Neuron (in vitro differentiated cells): ENCODE results near the gene TRAF1.

Experiments used
- H2AFZ ChIP-seq: one replicate; pipeline ENCODE4 v1.6.1; 2013; ENCODE audit warnings: low read depth, mild to moderate bottlenecking, inconsistent platforms, low read length, moderate library complexity
- H3K27me3 ChIP-seq: one replicate; pipeline ENCODE4 v1.6.1; 2013; ENCODE audit warnings: low read length; ENCODE audit not compliant: insufficient read depth
- H3K36me3 ChIP-seq: one replicate; pipeline ENCODE4 v1.6.1; 2013; ENCODE audit warnings: low read length; ENCODE audit not compliant: insufficient read depth
- H3K4me1 ChIP-seq: one replicate; pipeline ENCODE4 v1.6.1; 2013; ENCODE audit warnings: low read length; ENCODE audit not compliant: insufficient read depth
- H3K4me3 ChIP-seq: 2 replicates; pipeline ENCODE4 v1.5.1; 2013; ENCODE audit warnings: mild to moderate bottlenecking, low read length, moderate library complexity
- H3K9me3 ChIP-seq: one replicate; pipeline ENCODE4 v1.6.1; 2013; ENCODE audit warnings: low read length

The TRAF1 gene

GRCh38 chr9:120949290-120949689, 22.7 kb upstream of the TRAF1 start:
- H3K9me3 ChIP-seq: no peaks in the 10 kb centered on the region
- no peak overlapping the region for H3K4me3 ChIP-seq
- H2AFZ ChIP-seq: no peak overlapping the region
- no peaks in the 10 kb centered on the region for H3K27me3 ChIP-seq
- H3K4me1 ChIP-seq: no peaks in the 10 kb centered on the region
- H3K36me3 ChIP-seq: no peaks in the 10 kb centered on the region

- H3K4me1 ChIP-seq: no peaks in the 10 kb centered on the region
- H3K36me3 ChIP-seq: no peaks in the 10 kb centered on the region
- H3K9me3 ChIP-seq: no peaks in the 10 kb centered on the region
- H2AFZ ChIP-seq: no peak overlapping the region
- H3K4me3 ChIP-seq: no peak overlapping the region
- H3K27me3 ChIP-seq: no peaks in the 10 kb centered on the region
Measured at GRCh38 chr9:120948824-120949223, 22.2 kb upstream of the TRAF1 start.

- Histone ChIP-seq H2AFZ (no peak overlapping the region), H3K36me3 (no peaks in the 10 kb centered on the region), H3K27me3 (no peaks in the 10 kb centered on the region), H3K9me3 (no peaks in the 10 kb centered on the region), H3K4me3 (no peak overlapping the region), H3K4me1 (peaks cover 6% of the 10 kb centered on the region)
Measured at GRCh38 chr9:120947222-120947621, 20.6 kb upstream of the TRAF1 start.

- H3K9me3 ChIP-seq: no peaks in the 10 kb centered on the region
- peaks cover 7% of the 10 kb centered on the region for H3K4me1 ChIP-seq
- no peaks in the 10 kb centered on the region for H3K36me3 ChIP-seq
- no peaks in the 10 kb centered on the region for H3K27me3 ChIP-seq
- H2AFZ ChIP-seq: no peak overlapping the region
- no peak overlapping the region for H3K4me3 ChIP-seq
Measured at GRCh38 chr9:120946259-120946658, 19.7 kb upstream of the TRAF1 start.

- no peaks in the 10 kb centered on the region for H3K9me3 ChIP-seq
- H3K4me1 ChIP-seq: peaks cover 7% of the 10 kb centered on the region
- H3K4me3 ChIP-seq: no peak overlapping the region
- H3K27me3 ChIP-seq: no peaks in the 10 kb centered on the region
- no peaks in the 10 kb centered on the region for H3K36me3 ChIP-seq
- H2AFZ ChIP-seq: no peak overlapping the region
Measured at GRCh38 chr9:120944948-120945347, 18.4 kb upstream of the TRAF1 start.

DNA sequence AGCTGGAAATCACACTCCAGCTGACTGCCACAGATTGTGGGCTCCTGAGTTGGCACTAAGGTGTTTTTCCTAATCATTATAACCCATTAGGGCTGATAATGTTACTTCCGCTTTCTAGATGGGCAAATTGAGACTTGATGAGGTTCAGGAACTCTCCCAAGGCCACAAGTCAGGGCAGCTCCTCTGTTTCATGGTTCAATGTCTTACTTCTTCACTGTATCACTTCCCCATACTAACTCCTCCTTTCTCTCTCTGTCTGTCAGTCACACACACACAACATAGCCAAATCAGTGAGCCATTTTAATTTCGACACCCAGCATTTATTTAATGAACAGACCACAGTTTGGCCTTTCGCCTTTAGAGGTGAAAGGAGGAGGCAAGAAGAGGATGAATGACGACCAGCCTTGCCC, 17.8 kb upstream of the TRAF1 start:
- H3K4me3 ChIP-seq: no peak overlapping the region
- H3K36me3 ChIP-seq: no peaks in the 10 kb centered on the region
- H3K27me3 ChIP-seq: no peaks in the 10 kb centered on the region
- H3K4me1 ChIP-seq: peaks cover 7% of the 10 kb centered on the region
- H2AFZ ChIP-seq: no peak overlapping the region
- no peaks in the 10 kb centered on the region for H3K9me3 ChIP-seq

DNA sequence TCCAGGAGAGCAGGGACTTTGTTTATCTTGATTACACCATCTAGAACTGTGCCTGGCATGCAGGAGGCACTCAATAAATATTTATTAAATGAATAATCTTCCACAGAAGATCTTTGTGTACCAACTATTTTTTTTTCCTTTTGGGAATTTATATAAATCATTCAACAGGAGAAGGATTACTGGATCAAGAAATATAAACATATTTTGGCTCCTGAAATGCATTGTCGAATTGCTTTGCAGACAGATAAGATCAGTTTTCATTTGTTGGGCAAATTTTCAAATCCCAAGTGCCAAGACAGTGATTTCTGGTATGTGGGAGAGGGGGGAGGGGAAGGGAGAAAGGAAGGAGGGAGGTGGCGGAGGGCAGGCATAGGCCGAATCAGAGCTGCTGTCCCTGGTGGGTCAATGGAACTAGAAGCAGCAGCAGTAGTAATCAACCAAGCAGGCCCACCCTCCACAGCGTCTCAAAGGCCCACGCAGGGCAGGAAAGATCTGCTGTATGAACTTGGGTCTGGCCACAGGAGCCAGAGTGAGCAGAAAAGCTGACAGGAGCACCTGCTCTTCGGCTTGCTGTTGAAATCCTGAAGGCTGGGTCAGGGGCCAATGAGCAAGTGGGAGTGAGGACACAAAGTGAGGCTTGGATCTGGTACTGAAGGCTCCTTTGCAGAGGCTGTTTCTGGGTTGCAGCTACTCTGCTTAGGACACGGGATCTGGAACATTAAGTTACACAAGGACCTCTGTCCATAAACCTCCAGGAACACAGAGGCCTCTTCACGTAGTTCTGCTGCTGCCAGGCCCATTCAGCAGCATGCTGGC, 15.8 kb upstream of the TRAF1 start:
- Histone ChIP-seq H3K27me3 (no peaks in the 10 kb centered on the region), H3K4me1 (peaks cover 7% of the 10 kb centered on the region), H2AFZ (no peak overlapping the region), H3K36me3 (no peaks in the 10 kb centered on the region), H3K9me3 (no peaks in the 10 kb centered on the region), H3K4me3 (no peak overlapping the region)

DNA sequence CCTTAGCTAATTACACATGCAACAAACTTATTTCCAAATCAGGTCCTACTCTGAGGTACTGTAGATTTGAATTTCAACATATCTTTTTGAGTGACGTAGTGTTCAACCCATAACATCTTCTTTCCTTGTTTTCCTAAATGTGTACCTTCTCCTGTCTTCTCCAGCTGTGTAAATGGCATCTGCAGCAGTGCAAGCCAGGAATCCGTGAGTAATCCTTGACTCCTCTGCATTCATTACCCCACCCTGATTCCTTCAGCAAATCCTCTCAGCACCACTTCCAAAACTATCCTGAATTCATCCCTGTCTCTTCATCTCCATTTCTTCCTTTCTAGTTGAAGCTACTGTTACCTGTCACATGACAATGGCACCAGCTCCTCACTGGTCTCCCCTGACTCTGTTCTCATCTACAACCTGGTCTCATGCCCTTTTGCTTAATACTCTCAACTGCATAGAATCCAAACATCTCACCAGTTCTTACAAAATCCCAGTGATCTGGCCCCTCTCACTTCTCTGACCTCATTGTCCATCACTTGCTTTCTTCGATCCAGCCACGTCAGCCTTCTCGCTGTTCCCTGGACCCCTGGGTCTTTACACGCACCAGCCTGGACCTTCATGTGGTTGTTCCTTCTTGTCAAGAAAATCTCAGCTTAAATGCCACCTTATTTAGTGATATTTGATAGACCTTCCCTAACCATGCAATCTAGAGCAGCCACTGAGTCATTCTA, 14.6 kb upstream of the TRAF1 start:
- no peaks in the 10 kb centered on the region for H3K27me3 ChIP-seq
- no peak overlapping the region for H2AFZ ChIP-seq
- H3K4me3 ChIP-seq: no peak overlapping the region
- H3K36me3 ChIP-seq: no peaks in the 10 kb centered on the region
- no peaks in the 10 kb centered on the region for H3K9me3 ChIP-seq
- peaks cover 7% of the 10 kb centered on the region for H3K4me1 ChIP-seq

DNA sequence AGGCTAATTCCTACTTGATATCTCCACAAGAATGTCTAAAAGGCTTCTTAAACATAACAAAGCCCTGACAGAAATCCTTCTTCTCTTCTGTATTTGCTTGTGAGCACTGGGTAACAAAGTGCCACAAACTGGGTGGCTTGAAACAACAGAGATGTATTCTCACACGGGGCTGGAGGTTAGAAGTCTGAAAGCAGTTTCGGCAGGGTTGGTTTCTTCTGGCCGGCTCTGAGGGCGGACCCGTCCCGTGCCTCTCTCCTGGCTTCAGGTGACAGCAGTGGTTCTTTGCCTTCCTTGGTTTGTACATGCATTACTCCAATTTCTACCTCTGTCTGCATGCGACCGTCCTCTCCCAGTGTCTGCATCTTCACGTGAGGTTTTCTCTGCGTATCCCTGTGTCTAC, 14.0 kb upstream of the TRAF1 start:
- Histone ChIP-seq H3K9me3 (no peaks in the 10 kb centered on the region), H3K4me3 (no peak overlapping the region), H3K36me3 (no peaks in the 10 kb centered on the region), H3K4me1 (peaks cover 7% of the 10 kb centered on the region), H3K27me3 (no peaks in the 10 kb centered on the region), H2AFZ (no peak overlapping the region)

DNA sequence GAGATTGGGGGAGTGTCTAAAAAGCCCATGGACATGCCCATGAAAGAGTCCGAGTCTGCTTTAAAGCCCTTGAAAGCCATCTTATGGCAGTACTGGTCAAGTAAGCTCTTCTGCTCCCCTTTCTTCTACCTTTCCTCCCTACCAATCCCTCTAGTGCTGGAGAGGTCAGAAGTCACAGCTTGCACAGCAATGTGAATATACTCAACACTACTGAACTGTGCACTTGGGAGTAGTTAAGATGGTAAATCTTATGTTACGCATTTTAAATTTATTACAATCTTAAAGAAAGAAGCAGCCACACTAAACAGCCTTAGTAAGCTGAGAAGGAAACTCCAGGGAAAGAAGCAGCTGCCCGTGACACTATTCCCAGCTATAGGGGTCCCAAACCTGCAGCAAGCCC, 12.3 kb upstream of the TRAF1 start:
- no peaks in the 10 kb centered on the region for H3K27me3 ChIP-seq
- no peak overlapping the region for H2AFZ ChIP-seq
- no peaks in the 10 kb centered on the region for H3K9me3 ChIP-seq
- peaks cover 7% of the 10 kb centered on the region for H3K4me1 ChIP-seq
- no peaks in the 10 kb centered on the region for H3K36me3 ChIP-seq
- no peak overlapping the region for H3K4me3 ChIP-seq

DNA sequence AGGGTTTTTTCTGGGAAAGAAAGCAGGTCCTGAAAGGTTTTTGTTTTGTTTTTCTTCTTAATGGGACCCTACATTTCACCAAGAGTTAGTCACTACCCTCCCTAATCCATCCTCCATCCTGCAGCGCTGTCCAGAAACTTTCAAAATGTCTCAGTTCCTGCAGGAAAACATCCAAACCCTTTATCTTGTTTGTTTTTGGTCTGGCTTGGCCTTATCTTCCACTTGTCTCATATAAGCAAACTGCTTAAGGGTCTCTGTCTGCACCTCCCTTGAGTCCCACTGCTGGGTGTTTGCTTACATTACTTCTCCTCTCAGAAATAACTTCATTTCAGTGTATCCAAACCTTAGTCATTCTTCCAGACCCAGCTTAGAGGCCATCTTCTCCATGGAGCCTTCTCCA, 11.0 kb upstream of the TRAF1 start:
- no peaks in the 10 kb centered on the region for H3K9me3 ChIP-seq
- H3K4me3 ChIP-seq: no peak overlapping the region
- no peak overlapping the region for H2AFZ ChIP-seq
- H3K4me1 ChIP-seq: peaks cover 4% of the 10 kb centered on the region
- H3K36me3 ChIP-seq: no peaks in the 10 kb centered on the region
- H3K27me3 ChIP-seq: no peaks in the 10 kb centered on the region

DNA sequence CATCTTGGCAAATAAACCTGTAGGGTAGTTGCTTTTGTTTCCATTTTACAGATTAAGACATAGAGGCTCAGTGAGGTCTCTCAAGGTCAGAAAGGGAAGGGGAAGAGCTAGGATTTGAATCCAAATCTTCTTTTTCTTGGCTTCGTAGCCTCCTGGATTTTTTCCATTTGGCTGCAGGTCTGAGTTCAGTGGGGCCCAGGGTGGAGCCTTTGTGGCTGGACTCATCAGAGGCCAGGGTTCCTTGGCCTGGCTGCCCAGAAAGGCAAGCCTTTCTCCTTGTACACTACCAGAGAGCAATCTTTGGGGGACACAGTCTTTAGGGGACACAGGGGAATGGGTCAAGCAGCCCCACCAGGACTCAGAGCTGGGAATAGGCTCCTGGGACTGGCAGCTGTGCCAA, 10.5 kb upstream of the TRAF1 start:
- Histone ChIP-seq H3K9me3 (no peaks in the 10 kb centered on the region), H3K27me3 (no peaks in the 10 kb centered on the region), H3K36me3 (no peaks in the 10 kb centered on the region), H3K4me3 (no peak overlapping the region), H3K4me1 (no peaks in the 10 kb centered on the region), H2AFZ (no peak overlapping the region)

DNA sequence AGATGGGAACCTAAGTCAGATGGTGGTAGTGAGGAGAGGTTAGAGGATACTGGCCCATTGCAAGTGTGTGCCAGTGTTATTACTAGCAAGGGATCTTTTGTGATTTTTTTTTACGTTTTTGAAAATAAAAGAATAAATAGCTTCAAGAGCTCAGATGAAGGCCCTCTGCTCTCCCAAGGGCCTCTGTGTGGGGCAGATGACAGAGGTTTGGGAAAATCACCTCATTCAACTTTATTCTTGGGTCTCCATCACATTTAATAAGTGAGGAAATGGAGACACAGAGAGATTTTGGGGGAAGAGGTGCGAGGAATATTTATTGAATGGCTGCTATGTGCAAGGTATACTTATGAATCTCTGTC, 10.1 kb upstream of the TRAF1 start:
- H2AFZ ChIP-seq: no peak overlapping the region
- no peaks in the 10 kb centered on the region for H3K4me1 ChIP-seq
- H3K36me3 ChIP-seq: no peaks in the 10 kb centered on the region
- H3K9me3 ChIP-seq: no peaks in the 10 kb centered on the region
- no peaks in the 10 kb centered on the region for H3K27me3 ChIP-seq
- no peak overlapping the region for H3K4me3 ChIP-seq
